ENCODE results near the gene KIF1A.
"Not testable (repeated sequence)": the region's sequence is repeated elsewhere in the genome, so short reads cannot be mapped to it uniquely, and the experiment has no call there.

The KIF1A gene

GRCh38 chr2:240848900-240849680 is 29.1 kb upstream of the KIF1A start:
- DNase-seq (ENCODE audit: low read depth in 3 of 3): no peak

GRCh38 chr2:240847817-240848216 is 27.8 kb upstream of the KIF1A start:
- no peak for DNase-seq (ENCODE audit: low read depth in 3 of 3)

DNA sequence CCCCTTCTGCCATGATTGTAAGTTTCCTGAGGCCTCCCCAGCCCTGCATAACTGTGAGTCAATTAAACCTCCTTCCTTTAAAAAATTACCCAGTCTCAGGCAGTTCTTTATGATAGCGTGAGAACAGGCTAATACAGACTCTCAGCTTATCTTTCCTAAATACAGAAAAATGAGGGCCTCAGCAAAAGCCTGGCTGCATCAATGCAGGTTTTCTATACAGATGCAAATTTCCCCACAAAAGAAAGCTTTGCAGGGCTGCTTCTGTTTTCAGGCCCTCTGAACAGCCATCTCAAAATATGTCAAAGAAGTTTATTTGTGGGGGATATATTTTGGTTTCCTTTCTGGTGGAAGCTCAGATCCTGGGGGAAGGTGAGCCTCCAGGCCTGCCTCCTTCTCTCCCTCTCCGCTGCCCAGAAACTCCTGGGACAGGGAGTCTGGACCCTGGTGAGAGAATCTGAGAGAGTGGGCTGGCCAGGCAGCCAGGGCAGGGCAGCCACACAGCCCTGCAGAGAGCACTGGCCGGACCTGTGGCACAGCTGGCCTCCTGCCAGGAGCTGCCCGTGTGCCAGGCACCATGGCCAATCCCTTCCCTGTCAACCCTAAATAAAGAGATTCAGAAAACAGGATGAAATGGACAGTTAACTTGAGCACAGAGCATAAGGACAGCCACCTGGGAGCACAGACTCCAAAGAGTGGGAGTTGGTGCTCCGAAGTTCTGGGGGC is 27.0 kb upstream of the KIF1A start:
- no peak for DNase-seq (ENCODE audit: low read depth in 3 of 3)

DNA sequence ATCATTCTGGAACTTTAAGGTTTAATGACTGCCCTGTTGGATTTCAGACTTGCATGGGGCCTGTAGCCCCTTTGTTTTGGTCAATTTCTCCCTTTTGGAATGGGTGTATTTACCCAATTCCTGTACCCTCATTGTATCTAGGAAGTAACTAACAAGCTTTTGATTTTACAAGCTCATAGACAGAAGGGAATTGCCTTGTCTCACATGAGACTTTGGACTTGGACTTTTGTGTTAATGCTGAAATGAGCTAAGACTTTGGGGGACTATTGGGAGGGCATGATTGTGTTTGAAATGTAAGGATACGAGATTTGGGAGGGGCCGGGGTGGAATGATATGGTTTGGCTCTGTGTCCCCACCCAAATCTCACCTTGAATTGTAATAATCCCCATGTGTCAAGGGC is 26.3 kb upstream of the KIF1A start:
- not testable (repeated sequence) for DNase-seq (ENCODE audit: low read depth in 3 of 3)

- DNase-seq (ENCODE audit: low read depth in 3 of 3): no peak
These were observed 20.5 kb upstream of the KIF1A start for GRCh38 chr2:240840435-240841060.

DNA sequence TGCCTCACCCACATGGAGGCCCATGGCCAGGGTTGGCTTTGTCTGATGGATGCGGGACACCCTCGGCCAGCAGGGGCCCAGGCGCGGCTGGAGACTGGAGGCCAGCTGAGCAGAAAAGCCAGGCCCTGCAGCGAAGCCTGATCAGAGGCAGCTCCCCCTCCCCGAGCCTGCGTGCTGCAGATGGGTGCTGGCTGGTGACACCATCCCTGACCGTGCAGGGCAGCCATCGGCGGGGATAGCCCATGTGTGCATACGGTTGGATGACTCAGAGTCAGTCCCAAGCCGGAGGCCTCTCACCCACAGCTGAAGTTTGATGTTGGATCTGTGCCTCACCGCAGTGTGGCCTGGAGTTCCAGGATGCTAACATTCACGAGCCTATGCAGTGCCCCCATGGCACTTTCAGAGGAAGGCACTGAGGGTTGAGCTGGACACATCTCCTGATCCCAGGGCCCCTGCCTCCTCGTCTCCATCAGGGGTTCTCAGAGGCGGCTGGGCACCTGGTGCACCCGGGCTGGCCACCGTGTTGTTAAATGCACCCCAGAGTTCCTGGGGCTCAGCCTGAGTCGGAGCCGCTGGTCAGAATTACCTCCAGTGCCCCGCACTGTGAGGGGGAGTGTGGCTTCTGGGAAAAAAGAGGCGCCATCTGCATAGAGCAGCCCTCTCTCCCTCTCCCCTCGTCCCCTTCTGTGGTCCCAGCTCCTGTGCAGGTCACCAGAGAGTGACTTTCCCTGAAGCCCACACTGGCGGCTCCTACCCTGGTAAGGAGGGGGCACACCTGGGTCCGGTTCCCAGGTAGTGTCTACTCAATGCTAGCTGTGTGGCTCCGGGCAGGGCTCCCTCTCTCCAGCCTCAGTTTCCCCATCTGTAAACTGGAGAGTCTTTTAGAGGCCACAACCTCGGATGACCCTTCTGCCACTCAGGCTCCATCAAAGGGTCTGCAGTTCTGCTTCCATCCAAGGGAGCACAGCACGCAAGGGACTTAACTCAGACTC is 19.4 kb upstream of the KIF1A start:
- no peak for DNase-seq (ENCODE audit: low read depth in 3 of 3)

- no peak for DNase-seq (ENCODE audit: low read depth in 3 of 3)
These were observed 17.6 kb upstream of the KIF1A start for GRCh38 chr2:240837621-240838020.

- no peak for DNase-seq (ENCODE audit: low read depth in 3 of 3)
These were observed 16.9 kb upstream of the KIF1A start for GRCh38 chr2:240836781-240837467.

- DNase-seq (ENCODE audit: low read depth in 3 of 3): no peak
These were observed 15.5 kb upstream of the KIF1A start for GRCh38 chr2:240835528-240835927.

GRCh38 chr2:240834377-240834975 is 14.5 kb upstream of the KIF1A start:
- DNase-seq (ENCODE audit: low read depth in 3 of 3): no peak

DNA sequence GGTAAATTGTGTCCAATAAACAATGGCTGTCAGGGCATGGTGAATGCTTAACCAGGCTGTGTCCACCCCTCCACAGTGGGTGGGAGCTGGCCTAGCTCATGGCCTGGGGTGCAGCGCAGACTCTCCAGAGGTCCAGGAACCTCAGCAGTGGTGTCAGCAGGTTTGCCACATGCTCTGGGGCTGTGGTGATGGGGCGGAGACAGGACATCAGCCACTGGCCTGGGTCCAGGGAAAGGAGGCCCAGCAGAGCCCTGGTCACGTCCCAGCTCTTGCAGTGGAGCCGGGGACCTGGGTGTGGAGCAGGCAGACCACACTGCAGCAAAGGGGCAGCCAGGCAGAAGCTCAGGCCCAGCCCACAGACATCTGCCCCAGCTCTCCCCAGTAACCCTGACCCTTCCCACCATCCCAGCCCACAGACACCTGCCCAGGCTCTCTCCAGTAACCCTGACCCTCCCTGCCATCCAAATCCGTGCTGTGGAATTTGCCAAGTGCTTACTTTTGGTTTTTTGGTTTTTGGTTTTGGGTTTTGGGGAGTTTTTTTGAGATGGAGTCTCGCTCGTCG is 13.8 kb upstream of the KIF1A start:
- DNase-seq (ENCODE audit: low read depth in 3 of 3): no peak

- DNase-seq (ENCODE audit: low read depth in 3 of 3): no peak
These were observed 13.0 kb upstream of the KIF1A start for GRCh38 chr2:240832921-240833494.

DNA sequence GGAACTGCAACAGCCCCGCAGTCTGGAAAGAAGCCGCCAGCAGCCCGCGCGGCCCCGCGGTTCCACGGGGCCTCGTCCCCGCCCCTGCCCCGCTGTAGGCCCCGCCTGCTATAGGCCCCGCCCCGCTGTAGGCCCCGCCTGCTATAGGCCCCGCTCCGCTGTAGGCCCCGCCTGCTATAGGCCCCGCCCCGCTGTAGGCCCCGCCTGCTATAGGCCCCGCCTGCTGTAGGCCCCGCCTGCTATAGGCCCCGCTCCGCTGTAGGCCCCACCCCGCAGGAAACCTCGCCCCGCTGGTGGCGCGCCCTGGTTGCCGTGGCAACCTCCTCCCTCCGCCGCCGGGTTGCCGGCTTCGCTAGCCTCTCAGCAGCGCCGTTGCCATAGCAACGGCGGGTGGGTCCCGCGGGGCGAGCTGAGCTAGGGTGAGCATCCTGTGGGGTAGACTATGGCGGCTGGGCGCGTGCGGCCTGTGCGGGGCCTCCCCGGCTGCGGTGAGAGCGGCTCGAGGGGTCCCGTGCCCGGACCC is 12.2 kb upstream of the KIF1A start:
- peak; percentile 86 to 96 (median 93) for DNase-seq (ENCODE audit: low read depth in 3 of 3)

- no peak for DNase-seq (ENCODE audit: low read depth in 3 of 3)
These were observed 11.7 kb upstream of the KIF1A start for GRCh38 chr2:240831594-240832204.

DNA sequence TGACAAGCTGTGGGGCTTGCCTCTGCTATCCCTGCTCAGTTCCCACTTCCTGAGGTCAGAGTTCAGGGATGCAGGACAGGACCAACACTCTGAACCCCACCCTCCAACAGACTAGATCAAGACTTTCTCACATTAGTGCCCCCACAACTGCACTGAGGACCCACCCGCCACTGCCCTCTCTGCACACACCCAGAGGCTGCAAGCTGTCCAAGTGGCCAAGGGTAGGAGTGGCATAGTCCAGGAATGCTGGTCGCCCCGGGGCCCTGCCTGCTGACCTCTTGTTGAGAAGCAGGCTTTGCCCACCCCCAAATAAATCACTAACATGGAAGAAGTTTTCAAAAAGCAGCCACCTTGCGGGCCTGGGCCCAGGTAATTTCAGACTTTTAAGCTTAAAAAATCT is 5.5 kb upstream of the KIF1A start:
- no peak for DNase-seq (ENCODE audit: low read depth in 3 of 3)

DNA sequence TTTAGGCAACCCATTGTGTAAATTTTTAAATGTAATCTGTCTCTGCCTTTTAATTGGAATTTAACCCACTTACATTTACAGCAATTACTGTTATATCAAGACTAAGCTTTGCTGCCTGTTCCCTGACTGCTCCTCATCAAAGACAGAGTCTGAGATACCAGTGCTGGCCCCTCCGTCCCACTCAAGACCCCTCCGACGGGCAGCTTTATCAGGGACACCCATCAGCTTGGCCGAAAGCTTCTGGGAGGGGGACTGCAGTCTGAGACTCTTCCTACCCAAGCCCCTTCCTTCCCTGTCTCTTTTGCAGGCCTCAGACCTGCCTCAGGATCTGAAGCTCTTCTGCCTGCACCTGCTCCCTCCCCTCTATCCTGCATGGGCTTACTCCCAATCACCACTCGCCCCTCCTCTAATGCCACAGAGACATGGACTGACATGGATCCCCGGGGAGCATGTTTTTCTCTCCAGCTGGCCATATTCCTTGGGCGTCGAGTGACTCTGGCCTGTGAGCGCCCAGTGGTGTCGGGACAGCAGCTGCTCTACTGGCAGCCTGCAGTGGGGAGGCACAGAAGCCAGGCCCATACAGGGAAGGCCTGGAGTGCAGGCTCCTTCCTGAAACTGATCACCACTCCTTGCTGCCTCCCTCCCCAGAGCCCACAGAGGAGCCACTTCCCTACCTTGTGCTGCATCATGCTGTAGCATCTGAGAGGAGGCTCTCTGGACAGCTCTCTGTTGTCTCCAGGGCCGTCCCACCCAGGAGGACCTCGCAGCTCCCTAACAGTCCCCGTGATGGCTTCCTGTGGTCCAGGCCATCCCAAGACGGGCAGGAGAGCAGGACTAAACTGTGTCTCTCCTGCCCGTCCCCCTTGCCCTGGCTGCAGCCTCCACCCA is 3.7 kb upstream of the KIF1A start:
- DNase-seq (ENCODE audit: low read depth in 3 of 3): no peak

DNA sequence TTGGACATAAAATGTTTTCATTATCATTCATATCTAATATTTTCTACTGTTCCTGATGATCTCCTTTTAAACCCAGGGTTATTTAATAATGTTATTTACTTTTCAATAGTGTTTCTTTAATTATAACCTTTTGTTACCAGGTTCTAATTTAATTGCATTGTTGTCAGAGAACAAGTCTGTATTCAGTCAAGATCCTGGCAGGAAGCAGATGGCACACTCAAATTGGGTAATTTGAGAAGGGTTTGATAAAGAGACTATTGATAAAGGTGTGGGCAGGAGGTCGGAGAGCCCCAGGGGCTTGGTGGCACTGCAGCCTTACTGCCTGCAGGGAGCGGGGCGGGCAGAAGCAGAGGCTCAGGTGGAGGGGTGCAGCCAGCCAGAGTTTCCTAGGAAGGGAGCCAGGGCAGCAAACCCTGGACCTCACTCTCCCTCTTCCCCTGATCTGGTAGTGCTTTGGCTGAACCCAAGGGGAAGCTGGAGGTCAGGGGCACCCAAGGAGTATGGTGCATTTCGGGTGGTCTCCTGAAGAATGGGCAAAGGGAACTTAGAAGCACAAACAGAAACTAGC is 2.3 kb upstream of the KIF1A start:
- no peak for DNase-seq (ENCODE audit: low read depth in 3 of 3)

GRCh38 chr2:240821429-240821778 is 1.4 kb upstream of the KIF1A start:
- no peak for DNase-seq (ENCODE audit: low read depth in 3 of 3)
